SH-SY5Y (cell line): ENCODE measurements around the gene ADSS2.

Experiments used
- GATA2 ChIP-seq: IDR thresholded peaks from 2 replicates; pipeline ENCODE4 v1.6.1; 2011; ENCODE audit warnings: mild to moderate bottlenecking, low read depth, low read length
- GATA3 ChIP-seq: IDR thresholded peaks from 2 replicates; pipeline ENCODE4 v1.6.1; 2011; ENCODE audit warnings: low read depth, mild to moderate bottlenecking, low read length, moderate library complexity

DNA sequence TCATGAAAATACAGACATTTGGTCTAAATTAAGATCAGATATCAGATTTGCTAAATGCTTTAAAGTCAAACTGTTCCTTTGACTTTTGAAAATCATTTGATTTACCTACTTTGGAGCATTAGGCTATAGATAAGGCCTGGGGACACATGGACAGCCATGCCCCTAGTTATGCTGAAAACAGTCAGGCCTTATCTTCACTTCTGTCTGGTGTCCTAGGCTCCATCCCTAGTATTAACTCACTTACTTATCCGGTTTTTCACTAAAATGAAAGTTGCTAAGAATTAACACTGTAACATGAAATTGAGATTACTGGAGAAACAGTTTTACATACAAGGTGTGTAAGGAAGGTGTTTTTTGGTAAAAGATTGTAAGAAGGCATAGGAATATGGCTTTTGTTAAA, 4.9 kb upstream of the ADSS2 start:
- TF ChIP-seq GATA2 (peak; percentile 44; the same call in 1 of the 2 replicates), GATA3 (peak; percentile 50; the same call in 1 of the 2 replicates)
